Astrocyte of the spinal cord (primary cell): ENCODE results near the gene LEF1.

Experiments used
- DNase-seq: peaks from one replicate; pipeline ENCODE4 v3.0.0; 2011; ENCODE audit warnings: low read depth, low spot score
- H3K4me3 ChIP-seq: 2 replicates; pipeline ENCODE4 v1.5.1; 2011; ENCODE audit warnings: low read depth, mild to moderate bottlenecking, low read length, moderate library complexity
- in situ Hi-C: cut with HindIII; loops from 2 replicates; pipeline ENCODE4 v1.10.0; 2017; ENCODE audit warnings: low sequenced_read_pairs
- TF ChIP-seq, protein P1 (sequence below): IDR thresholded peaks from 2 replicates; pipeline ENCODE4 v1.5.1; 2012; ENCODE audit warnings: low read depth, mild to moderate bottlenecking, low read length, inconsistent platforms

Gene LEF1

DNA sequence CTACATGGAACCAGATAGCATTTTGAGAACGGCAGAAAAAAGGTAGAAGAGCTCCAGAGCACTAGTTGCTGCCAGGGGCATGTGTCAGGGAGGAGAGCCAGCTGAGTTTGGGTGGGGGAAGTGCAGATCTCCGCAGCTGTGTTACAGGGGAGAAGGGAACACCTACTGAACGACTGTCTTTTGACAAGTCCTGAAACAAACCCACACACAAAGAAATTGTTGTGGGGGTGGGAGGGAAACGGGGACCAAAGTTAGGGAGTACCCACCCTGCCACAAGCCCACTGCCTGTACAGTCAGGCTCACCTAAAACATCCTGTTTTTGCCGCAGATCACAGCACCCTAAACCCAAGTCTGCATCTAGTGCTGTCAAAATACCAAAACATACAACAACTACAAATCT lies 55.5 kb downstream of the LEF1 start:
- H3K4me3 ChIP-seq = no peak overlapping the region

DNA sequence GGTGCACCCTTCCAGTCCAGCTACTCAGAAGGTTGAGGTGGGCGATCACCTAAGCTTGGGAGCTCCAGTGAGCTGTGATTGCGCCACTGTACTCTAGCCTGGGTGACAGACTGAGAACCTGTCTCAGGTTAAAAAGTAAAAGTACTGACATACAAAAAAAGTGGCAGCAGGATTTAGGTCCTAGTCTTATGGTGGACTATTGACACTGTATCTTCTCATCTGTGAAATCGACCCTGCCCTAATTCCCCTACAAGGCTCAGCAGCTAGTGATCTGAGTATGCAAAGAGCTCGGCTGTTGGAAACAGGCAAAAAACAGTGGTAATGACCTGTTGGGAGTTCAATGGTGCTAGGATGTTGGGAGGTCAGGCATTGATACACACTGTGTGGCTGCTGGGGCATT lies 57.0 kb downstream of the LEF1 start:
- no peak for DNase-seq

More for the DNA sequence above, 55.5 kb downstream of the LEF1 start:
- no peak for DNase-seq
- TF ChIP-seq, protein P1, sequence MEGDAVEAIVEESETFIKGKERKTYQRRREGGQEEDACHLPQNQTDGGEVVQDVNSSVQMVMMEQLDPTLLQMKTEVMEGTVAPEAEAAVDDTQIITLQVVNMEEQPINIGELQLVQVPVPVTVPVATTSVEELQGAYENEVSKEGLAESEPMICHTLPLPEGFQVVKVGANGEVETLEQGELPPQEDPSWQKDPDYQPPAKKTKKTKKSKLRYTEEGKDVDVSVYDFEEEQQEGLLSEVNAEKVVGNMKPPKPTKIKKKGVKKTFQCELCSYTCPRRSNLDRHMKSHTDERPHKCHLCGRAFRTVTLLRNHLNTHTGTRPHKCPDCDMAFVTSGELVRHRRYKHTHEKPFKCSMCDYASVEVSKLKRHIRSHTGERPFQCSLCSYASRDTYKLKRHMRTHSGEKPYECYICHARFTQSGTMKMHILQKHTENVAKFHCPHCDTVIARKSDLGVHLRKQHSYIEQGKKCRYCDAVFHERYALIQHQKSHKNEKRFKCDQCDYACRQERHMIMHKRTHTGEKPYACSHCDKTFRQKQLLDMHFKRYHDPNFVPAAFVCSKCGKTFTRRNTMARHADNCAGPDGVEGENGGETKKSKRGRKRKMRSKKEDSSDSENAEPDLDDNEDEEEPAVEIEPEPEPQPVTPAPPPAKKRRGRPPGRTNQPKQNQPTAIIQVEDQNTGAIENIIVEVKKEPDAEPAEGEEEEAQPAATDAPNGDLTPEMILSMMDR = no peak
- in situ Hi-C loops = no loop called here

DNA sequence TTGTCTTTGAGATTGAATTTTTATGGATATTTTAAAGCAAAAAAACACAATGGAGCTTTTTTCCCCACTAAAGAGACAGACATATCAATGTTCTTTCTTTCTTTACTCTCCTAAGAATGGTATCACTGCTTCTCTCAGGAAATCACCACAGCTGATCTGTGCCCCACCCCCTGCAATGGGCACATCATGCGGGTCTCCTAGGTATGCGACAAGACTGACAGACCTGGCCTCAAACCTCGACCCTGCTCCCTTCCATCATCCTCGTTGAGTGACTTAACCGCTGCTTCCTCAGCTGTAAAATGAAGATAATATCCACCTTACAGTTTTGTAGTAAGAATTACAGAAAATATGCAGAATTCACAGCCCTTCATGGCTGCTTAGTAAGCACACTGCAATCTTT lies 58.3 kb downstream of the LEF1 start:
- no peak overlapping the region for H3K4me3 ChIP-seq
- in situ Hi-C loops = no loop called here
- TF ChIP-seq, protein P1 = no peak
- no peak for DNase-seq

More for the DNA sequence above, 57.0 kb downstream of the LEF1 start:
- no peak overlapping the region for H3K4me3 ChIP-seq
- TF ChIP-seq, protein P1 = no peak
- in situ Hi-C loops = no loop called here

DNA sequence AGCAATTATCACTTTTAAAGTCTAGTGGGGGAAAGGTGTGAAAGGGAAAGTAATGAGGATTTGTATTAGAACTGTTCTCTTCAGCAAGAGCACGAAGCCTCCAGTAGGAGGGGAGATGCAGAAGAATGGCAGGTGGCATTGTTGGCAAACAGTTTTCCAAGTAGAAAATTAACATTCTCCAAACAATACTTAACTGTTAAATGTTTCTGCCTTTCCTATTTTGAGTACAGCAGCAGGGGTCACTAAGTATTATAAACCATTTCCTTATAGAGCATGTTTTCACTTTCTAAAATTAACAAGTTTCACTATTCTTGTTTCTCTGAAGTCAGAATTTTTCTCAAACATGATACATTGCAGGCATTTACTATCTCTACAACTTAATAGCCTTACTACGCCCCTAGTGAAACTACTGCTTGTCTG lies 58.7 kb downstream of the LEF1 start:
- TF ChIP-seq, protein P1 = no peak
- no peak overlapping the region for H3K4me3 ChIP-seq
- in situ Hi-C loops = no loop called here
- no peak for DNase-seq

DNA sequence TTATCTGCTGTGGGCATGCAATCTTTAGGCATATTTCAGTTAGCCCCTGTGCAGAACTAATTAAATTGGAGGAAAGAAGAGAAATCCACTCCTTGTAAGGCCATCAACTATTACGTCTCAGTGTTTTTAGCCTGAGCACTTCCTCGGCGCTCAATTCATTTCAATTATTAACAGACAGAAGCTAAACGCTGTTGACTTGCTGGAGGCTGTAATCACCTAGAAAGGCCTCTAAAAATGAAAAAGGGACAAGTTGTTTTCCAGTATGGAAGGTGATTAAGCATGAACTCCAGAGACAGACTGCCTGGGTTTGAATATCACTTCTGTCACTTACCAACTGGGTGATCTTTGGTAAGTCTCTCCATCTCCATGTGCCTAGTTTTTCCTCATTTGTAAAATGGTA lies 59.6 kb downstream of the LEF1 start:
- DNase-seq = no peak
- no peak overlapping the region for H3K4me3 ChIP-seq
- TF ChIP-seq, protein P1 = no peak
- in situ Hi-C loops = no loop called here

DNA sequence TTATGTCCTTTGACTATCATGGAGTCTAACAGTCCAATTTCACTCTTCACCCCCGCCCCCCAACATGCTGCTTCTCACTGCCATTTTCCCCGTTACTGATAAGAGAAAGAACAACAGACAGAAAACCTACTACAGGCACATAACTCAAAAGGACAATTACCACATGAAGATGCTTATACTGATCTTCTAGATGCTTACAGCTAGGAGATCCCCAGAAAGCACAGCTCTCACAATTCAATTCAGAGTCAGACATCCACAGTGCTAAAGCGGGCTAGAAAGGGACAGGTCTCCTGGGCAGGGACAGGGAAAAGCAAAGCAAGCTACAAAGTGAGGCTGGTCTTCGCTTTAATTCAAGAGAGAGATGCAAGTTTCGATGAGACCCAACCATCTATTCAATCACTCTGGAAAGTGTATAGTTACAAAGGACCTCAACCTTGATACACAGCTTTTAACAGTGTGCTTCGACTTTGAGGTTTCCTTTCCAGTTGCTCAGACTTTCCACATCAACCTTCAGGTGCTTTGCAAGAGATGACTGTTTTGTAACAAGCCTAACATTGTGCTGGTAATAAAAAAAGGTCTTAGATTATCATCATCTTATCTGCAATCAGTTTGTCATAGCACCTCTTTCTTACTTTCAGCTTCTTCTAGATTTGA lies 60.9 kb downstream of the LEF1 start:
- H3K4me3 ChIP-seq = no peak overlapping the region
- TF ChIP-seq, protein P1 = no peak
- DNase-seq = no peak
- in situ Hi-C loops = no loop called here
